HepG2 (cell line): ENCODE results near the gene CNOT10.

Experiments
- GATAD2A ChIP-seq: IDR thresholded peaks from 2 replicates; pipeline ENCODE4 v1.6.1; 2016
- NFYB ChIP-seq: sonication (generic); formaldehyde crosslinking; IDR thresholded peaks from 2 replicates; pipeline ENCODE4 v1.4.0; 2020; ENCODE audit warnings: missing genetic modification reagents
- POLR2A ChIP-seq, 2 experiments: IDR thresholded peaks; 2 replicates each; pipeline ENCODE4 v1.6.1; 2011; ENCODE audit warnings: low read depth in 2 of 2, low read length in 2 of 2, mild to moderate bottlenecking in 1 of 2, moderate library complexity in 1 of 2; ENCODE audit not compliant: insufficient read depth in 1 of 2
- ZNF564 ChIP-seq: sonication (generic); formaldehyde crosslinking; IDR thresholded peaks from 2 replicates; pipeline ENCODE4 v1.8.1; 2023; ENCODE audit warnings: mild to moderate bottlenecking, missing genetic modification reagents
- TF ChIP-seq, protein P1 (sequence below): IDR thresholded peaks from 2 replicates; pipeline ENCODE4 v1.6.1; 2012; ENCODE audit warnings: low read length, improper control_type of control experiment
- TF ChIP-seq, protein P2 (sequence below), 2 experiments: IDR thresholded peaks; 2 replicates each; pipeline ENCODE4 v1.6.1; 2011 to 2012; ENCODE audit warnings: low read length in 2 of 2, borderline replicate concordance in 1 of 2, low read depth in 1 of 2, mild to moderate bottlenecking in 1 of 2, moderate library complexity in 1 of 2
- TF ChIP-seq, protein P3 (sequence below): sonication (generic); formaldehyde crosslinking; IDR thresholded peaks from 2 replicates; pipeline ENCODE4 v1.4.0; 2020; ENCODE audit warnings: mild to moderate bottlenecking, missing genetic modification reagents
- TF ChIP-seq, protein P4 (sequence below): sonication (generic); formaldehyde crosslinking; IDR thresholded peaks from 2 replicates; pipeline ENCODE4 v1.4.0; 2020; ENCODE audit warnings: missing genetic modification reagents, mild to moderate bottlenecking, borderline replicate concordance

- TF ChIP-seq ZNF564 (CRISPR knock-in tag) = no peak
- TF ChIP-seq, protein P1, sequence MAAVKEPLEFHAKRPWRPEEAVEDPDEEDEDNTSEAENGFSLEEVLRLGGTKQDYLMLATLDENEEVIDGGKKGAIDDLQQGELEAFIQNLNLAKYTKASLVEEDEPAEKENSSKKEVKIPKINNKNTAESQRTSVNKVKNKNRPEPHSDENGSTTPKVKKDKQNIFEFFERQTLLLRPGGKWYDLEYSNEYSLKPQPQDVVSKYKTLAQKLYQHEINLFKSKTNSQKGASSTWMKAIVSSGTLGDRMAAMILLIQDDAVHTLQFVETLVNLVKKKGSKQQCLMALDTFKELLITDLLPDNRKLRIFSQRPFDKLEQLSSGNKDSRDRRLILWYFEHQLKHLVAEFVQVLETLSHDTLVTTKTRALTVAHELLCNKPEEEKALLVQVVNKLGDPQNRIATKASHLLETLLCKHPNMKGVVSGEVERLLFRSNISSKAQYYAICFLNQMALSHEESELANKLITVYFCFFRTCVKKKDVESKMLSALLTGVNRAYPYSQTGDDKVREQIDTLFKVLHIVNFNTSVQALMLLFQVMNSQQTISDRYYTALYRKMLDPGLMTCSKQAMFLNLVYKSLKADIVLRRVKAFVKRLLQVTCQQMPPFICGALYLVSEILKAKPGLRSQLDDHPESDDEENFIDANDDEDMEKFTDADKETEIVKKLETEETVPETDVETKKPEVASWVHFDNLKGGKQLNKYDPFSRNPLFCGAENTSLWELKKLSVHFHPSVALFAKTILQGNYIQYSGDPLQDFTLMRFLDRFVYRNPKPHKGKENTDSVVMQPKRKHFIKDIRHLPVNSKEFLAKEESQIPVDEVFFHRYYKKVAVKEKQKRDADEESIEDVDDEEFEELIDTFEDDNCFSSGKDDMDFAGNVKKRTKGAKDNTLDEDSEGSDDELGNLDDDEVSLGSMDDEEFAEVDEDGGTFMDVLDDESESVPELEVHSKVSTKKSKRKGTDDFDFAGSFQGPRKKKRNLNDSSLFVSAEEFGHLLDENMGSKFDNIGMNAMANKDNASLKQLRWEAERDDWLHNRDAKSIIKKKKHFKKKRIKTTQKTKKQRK = no peak
- TF ChIP-seq GATAD2A = no peak
- TF ChIP-seq, protein P2, sequence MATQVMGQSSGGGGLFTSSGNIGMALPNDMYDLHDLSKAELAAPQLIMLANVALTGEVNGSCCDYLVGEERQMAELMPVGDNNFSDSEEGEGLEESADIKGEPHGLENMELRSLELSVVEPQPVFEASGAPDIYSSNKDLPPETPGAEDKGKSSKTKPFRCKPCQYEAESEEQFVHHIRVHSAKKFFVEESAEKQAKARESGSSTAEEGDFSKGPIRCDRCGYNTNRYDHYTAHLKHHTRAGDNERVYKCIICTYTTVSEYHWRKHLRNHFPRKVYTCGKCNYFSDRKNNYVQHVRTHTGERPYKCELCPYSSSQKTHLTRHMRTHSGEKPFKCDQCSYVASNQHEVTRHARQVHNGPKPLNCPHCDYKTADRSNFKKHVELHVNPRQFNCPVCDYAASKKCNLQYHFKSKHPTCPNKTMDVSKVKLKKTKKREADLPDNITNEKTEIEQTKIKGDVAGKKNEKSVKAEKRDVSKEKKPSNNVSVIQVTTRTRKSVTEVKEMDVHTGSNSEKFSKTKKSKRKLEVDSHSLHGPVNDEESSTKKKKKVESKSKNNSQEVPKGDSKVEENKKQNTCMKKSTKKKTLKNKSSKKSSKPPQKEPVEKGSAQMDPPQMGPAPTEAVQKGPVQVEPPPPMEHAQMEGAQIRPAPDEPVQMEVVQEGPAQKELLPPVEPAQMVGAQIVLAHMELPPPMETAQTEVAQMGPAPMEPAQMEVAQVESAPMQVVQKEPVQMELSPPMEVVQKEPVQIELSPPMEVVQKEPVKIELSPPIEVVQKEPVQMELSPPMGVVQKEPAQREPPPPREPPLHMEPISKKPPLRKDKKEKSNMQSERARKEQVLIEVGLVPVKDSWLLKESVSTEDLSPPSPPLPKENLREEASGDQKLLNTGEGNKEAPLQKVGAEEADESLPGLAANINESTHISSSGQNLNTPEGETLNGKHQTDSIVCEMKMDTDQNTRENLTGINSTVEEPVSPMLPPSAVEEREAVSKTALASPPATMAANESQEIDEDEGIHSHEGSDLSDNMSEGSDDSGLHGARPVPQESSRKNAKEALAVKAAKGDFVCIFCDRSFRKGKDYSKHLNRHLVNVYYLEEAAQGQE (IDR thresholded peaks at IDR 0.05; ENCODE audit: borderline replicate concordance in 1 of 2, low read depth in 1 of 2, low read length in 2 of 2) = no peak
- TF ChIP-seq NFYB (CRISPR knock-in tag) = no peak
- TF ChIP-seq, protein P3, sequence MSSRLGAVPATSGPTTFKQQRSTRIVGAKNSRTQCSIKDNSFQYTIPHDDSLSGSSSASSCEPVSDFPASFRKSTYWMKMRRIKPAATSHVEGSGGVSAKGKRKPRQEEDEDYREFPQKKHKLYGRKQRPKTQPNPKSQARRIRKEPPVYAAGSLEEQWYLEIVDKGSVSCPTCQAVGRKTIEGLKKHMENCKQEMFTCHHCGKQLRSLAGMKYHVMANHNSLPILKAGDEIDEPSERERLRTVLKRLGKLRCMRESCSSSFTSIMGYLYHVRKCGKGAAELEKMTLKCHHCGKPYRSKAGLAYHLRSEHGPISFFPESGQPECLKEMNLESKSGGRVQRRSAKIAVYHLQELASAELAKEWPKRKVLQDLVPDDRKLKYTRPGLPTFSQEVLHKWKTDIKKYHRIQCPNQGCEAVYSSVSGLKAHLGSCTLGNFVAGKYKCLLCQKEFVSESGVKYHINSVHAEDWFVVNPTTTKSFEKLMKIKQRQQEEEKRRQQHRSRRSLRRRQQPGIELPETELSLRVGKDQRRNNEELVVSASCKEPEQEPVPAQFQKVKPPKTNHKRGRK = no peak
- TF ChIP-seq POLR2A (IDR thresholded peaks at IDR 0.05; ENCODE audit: insufficient read depth in 1 of 2, low read depth in 2 of 2, low read length in 2 of 2) = no peak
- TF ChIP-seq, protein P4, sequence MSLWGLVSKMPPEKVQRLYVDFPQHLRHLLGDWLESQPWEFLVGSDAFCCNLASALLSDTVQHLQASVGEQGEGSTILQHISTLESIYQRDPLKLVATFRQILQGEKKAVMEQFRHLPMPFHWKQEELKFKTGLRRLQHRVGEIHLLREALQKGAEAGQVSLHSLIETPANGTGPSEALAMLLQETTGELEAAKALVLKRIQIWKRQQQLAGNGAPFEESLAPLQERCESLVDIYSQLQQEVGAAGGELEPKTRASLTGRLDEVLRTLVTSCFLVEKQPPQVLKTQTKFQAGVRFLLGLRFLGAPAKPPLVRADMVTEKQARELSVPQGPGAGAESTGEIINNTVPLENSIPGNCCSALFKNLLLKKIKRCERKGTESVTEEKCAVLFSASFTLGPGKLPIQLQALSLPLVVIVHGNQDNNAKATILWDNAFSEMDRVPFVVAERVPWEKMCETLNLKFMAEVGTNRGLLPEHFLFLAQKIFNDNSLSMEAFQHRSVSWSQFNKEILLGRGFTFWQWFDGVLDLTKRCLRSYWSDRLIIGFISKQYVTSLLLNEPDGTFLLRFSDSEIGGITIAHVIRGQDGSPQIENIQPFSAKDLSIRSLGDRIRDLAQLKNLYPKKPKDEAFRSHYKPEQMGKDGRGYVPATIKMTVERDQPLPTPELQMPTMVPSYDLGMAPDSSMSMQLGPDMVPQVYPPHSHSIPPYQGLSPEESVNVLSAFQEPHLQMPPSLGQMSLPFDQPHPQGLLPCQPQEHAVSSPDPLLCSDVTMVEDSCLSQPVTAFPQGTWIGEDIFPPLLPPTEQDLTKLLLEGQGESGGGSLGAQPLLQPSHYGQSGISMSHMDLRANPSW = no peak
Measured at GRCh38 chr3:32818970-32819511, 134.1 kb downstream of the CNOT10 start.
